Measurements from ENCODE around the gene ZMYND8. TPM values are rescaled to one million over a fixed set of nuclear protein-coding genes. Genes with fewer than 3 reads are reported as not detected.
A peak's percentile ranks its signal among the peaks of the same experiment; 100 is the strongest.

Gene ZMYND8
- total and polyA plus RNA-seq, 2 donors (not counting 1 experiment from before 2014, with no cell fraction given): 12.6 to 13.0 TPM

GRCh38 chr20:47258745-47259695 lies 97.5 kb downstream of the ZMYND8 start:
- no peaks in the 10 kb centered on the region for H3K27me3 ChIP-seq (ENCODE audit: control insufficient read depth, insufficient read depth, low read length)
- H3K4me3 ChIP-seq (replicated peaks in 1 of 4; ENCODE audit: control extremely low read depth in 1 of 4, insufficient read depth in 1 of 4, low read depth in 3 of 4, low read length in 4 of 4): no peak overlapping the region
- H3K36me3 ChIP-seq (ENCODE audit: control insufficient read depth, insufficient read depth, low read length): peaks cover 3% of the 10 kb centered on the region
- H3K4me1 ChIP-seq (ENCODE audit: control insufficient read depth, extremely low read depth, insufficient read depth, low read length): peaks cover 7% of the 10 kb centered on the region
- no peaks in the 10 kb centered on the region for H4K20me1 ChIP-seq (ENCODE audit: control insufficient read depth, extremely low read depth, insufficient read depth, low read length)
- H3K4me2 ChIP-seq (ENCODE audit: extremely low read depth, insufficient read depth, low read length): no peak overlapping the region
- peak overlapping the region; percentile 18 for H3K27ac ChIP-seq (ENCODE audit: insufficient read depth, low read length)
- TF ChIP-seq EZH2 (IDR thresholded peaks at IDR 0.05; ENCODE audit: low read length, missing control alignments): no peak
- TF ChIP-seq, protein P1, sequence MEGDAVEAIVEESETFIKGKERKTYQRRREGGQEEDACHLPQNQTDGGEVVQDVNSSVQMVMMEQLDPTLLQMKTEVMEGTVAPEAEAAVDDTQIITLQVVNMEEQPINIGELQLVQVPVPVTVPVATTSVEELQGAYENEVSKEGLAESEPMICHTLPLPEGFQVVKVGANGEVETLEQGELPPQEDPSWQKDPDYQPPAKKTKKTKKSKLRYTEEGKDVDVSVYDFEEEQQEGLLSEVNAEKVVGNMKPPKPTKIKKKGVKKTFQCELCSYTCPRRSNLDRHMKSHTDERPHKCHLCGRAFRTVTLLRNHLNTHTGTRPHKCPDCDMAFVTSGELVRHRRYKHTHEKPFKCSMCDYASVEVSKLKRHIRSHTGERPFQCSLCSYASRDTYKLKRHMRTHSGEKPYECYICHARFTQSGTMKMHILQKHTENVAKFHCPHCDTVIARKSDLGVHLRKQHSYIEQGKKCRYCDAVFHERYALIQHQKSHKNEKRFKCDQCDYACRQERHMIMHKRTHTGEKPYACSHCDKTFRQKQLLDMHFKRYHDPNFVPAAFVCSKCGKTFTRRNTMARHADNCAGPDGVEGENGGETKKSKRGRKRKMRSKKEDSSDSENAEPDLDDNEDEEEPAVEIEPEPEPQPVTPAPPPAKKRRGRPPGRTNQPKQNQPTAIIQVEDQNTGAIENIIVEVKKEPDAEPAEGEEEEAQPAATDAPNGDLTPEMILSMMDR (conservative IDR thresholded peaks at IDR 0.05 in 1 of 2, IDR thresholded peaks at IDR 0.05 in 1 of 2; ENCODE audit: low read depth in 1 of 2, low read length in 2 of 2): no peak
- H3K9ac ChIP-seq (ENCODE audit: insufficient read depth, low read length): no peak overlapping the region
- no peak overlapping the region for H2AFZ ChIP-seq (ENCODE audit: low read length)
- DNase-seq (ENCODE audit: low read depth in 2 of 2): peak; percentile 31 to 90
- no peaks in the 10 kb centered on the region for H3K9me3 ChIP-seq (ENCODE audit: control insufficient read depth, insufficient read depth, low read depth, low read length)
- peaks cover 2% of the 10 kb centered on the region for H3K79me2 ChIP-seq (ENCODE audit: control insufficient read depth, insufficient read depth, low read length)

DNA sequence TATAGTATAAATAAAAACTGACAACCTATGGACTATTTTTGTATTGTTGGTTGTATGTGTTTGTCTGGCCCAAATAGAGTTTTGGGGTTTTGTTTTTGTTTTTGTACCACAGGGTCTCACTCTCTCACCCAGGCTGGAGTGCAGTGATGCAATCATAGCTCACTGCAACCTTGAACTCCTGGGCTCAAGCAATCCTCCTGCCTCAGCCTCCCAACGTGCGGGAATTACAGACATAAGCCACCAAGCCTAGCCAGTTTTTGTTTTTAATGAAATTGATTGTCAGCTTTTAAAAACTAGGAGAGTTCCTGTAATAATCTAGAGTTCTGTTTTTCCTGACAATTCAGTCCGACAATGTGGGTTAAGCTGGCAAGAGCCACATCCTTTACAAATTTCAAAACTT lies 98.7 kb downstream of the ZMYND8 start:
- Histone ChIP-seq H3K79me2 (ENCODE audit: control insufficient read depth, insufficient read depth, low read length) (peaks cover 2% of the 10 kb centered on the region), H3K4me3 (replicated peaks in 1 of 4; ENCODE audit: control extremely low read depth in 1 of 4, insufficient read depth in 1 of 4, low read depth in 3 of 4, low read length in 4 of 4) (no peak overlapping the region), H3K4me2 (ENCODE audit: extremely low read depth, insufficient read depth, low read length) (no peak overlapping the region), H3K9me3 (ENCODE audit: control insufficient read depth, insufficient read depth, low read depth, low read length) (no peaks in the 10 kb centered on the region), H4K20me1 (ENCODE audit: control insufficient read depth, extremely low read depth, insufficient read depth, low read length) (no peaks in the 10 kb centered on the region), H3K27me3 (ENCODE audit: control insufficient read depth, insufficient read depth, low read length) (no peaks in the 10 kb centered on the region), H3K9ac (ENCODE audit: insufficient read depth, low read length) (no peak overlapping the region), H3K4me1 (ENCODE audit: control insufficient read depth, extremely low read depth, insufficient read depth, low read length) (peaks cover 7% of the 10 kb centered on the region), H3K36me3 (ENCODE audit: control insufficient read depth, insufficient read depth, low read length) (peaks cover 1% of the 10 kb centered on the region), H2AFZ (ENCODE audit: low read length) (no peak overlapping the region), H3K27ac (ENCODE audit: insufficient read depth, low read length) (no peak overlapping the region)
- TF ChIP-seq, protein P1 (conservative IDR thresholded peaks at IDR 0.05 in 1 of 2, IDR thresholded peaks at IDR 0.05 in 1 of 2; ENCODE audit: low read depth in 1 of 2, low read length in 2 of 2): no peak
- TF ChIP-seq EZH2 (IDR thresholded peaks at IDR 0.05; ENCODE audit: low read length, missing control alignments): no peak
- DNase-seq (ENCODE audit: low read depth in 2 of 2): no peak

- Histone ChIP-seq H3K4me2 (ENCODE audit: extremely low read depth, insufficient read depth, low read length) (no peak overlapping the region), H4K20me1 (ENCODE audit: control insufficient read depth, extremely low read depth, insufficient read depth, low read length) (no peaks in the 10 kb centered on the region), H3K4me1 (ENCODE audit: control insufficient read depth, extremely low read depth, insufficient read depth, low read length) (peaks cover 7% of the 10 kb centered on the region), H3K79me2 (ENCODE audit: control insufficient read depth, insufficient read depth, low read length) (peaks cover 2% of the 10 kb centered on the region), H3K9me3 (ENCODE audit: control insufficient read depth, insufficient read depth, low read depth, low read length) (no peaks in the 10 kb centered on the region), H3K4me3 (replicated peaks in 1 of 4; ENCODE audit: control extremely low read depth in 1 of 4, insufficient read depth in 1 of 4, low read depth in 3 of 4, low read length in 4 of 4) (no peak overlapping the region), H3K9ac (ENCODE audit: insufficient read depth, low read length) (no peak overlapping the region), H3K36me3 (ENCODE audit: control insufficient read depth, insufficient read depth, low read length) (peaks cover 1% of the 10 kb centered on the region), H3K27me3 (ENCODE audit: control insufficient read depth, insufficient read depth, low read length) (no peaks in the 10 kb centered on the region), H2AFZ (ENCODE audit: low read length) (no peak overlapping the region), H3K27ac (ENCODE audit: insufficient read depth, low read length) (peak overlapping the region; percentile 33)
- TF ChIP-seq, protein P1 (conservative IDR thresholded peaks at IDR 0.05 in 1 of 2, IDR thresholded peaks at IDR 0.05 in 1 of 2; ENCODE audit: low read depth in 1 of 2, low read length in 2 of 2): no peak
- no peak for TF ChIP-seq EZH2 (IDR thresholded peaks at IDR 0.05; ENCODE audit: low read length, missing control alignments)
- no peak for DNase-seq (ENCODE audit: low read depth in 2 of 2)
These were observed 99.2 kb downstream of the ZMYND8 start for GRCh38 chr20:47257256-47257655.
